BLaER1 (cell line): Measurements from ENCODE around the gene ZAR1L.
A peak's percentile ranks its signal among the peaks of the same experiment; 100 is the strongest.
"Not testable (repeated sequence)": the region's sequence is repeated elsewhere in the genome, so short reads cannot be mapped to it uniquely, and the experiment has no call there.

ENCODE experiments used
- H3K27ac ChIP-seq: shearing (Covaris generic); formaldehyde crosslinking; 2 replicates; pipeline ENCODE4 v1.8.1; 2022
- H3K27me3 ChIP-seq: shearing (Covaris generic); formaldehyde crosslinking; 2 replicates; pipeline ENCODE4 v1.8.1; 2022
- H3K36me3 ChIP-seq: shearing (Covaris generic); formaldehyde crosslinking; 2 replicates; pipeline ENCODE4 v1.8.1; 2022
- H3K4me1 ChIP-seq: shearing (Covaris generic); formaldehyde crosslinking; 2 replicates; pipeline ENCODE4 v1.8.1; 2022
- H3K4me2 ChIP-seq: shearing (Covaris generic); formaldehyde crosslinking; 2 replicates; pipeline ENCODE4 v1.8.1; 2022
- H3K4me3 ChIP-seq: shearing (Covaris generic); formaldehyde crosslinking; 2 replicates; pipeline ENCODE4 v1.8.1; 2022
- H3K9ac ChIP-seq: shearing (Covaris generic); formaldehyde crosslinking; 2 replicates; pipeline ENCODE4 v1.8.1; 2022
- H3K9me3 ChIP-seq: shearing (Covaris generic); formaldehyde crosslinking; 2 replicates; pipeline ENCODE4 v1.8.1; 2022
- H4K20me1 ChIP-seq: shearing (Covaris generic); formaldehyde crosslinking; 2 replicates; pipeline ENCODE4 v1.8.1; 2022
- Cebpa-rat ChIP-seq: shearing (Covaris generic); IDR thresholded peaks from 2 replicates; pipeline ENCODE4 v1.8.1; 2022

ZAR1L gene, protein sequence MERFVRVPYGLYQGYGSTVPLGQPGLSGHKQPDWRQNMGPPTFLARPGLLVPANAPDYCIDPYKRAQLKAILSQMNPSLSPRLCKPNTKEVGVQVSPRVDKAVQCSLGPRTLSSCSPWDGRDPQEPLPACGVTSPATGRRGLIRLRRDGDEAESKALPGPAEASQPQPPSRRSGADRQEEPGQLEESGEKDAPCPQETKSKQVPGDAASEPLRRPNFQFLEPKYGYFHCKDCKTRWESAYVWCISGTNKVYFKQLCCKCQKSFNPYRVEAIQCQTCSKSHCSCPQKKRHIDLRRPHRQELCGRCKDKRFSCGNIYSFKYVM

DNA sequence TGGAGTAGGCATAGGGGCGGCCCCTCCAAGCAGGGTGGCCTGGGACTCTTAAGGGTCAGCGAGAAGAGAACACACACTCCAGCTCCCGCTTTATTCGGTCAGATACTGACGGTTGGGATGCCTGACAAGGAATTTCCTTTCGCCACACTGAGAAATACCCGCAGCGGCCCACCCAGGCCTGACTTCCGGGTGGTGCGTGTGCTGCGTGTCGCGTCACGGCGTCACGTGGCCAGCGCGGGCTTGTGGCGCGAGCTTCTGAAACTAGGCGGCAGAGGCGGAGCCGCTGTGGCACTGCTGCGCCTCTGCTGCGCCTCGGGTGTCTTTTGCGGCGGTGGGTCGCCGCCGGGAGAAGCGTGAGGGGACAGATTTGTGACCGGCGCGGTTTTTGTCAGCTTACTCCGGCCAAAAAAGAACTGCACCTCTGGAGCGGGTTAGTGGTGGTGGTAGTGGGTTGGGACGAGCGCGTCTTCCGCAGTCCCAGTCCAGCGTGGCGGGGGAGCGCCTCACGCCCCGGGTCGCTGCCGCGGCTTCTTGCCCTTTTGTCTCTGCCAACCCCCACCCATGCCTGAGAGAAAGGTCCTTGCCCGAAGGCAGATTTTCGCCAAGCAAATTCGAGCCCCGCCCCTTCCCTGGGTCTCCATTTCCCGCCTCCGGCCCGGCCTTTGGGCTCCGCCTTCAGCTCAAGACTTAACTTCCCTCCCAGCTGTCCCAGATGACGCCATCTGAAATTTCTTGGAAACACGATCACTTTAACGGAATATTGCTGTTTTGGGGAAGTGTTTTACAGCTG lies at the start of gene ZAR1L, which contains the start of gene BRCA2:
Gene ZAR1L, minus strand, starts transcription at position 126 of the 790 bp plus-strand sequence. CDS start 3,438 bp downstream, outside the sequence.
Gene BRCA2, plus strand, starts transcription at position 271 of the 790 bp plus-strand sequence. CDS start 953 bp downstream, outside the sequence.
- Histone ChIP-seq H3K27ac (peak within 1 kb of the TSS; percentile 94), H3K27me3 (no peaks in the 10 kb centered on the region), H3K4me3 (peak within 1 kb of the TSS; percentile 81)

DNA sequence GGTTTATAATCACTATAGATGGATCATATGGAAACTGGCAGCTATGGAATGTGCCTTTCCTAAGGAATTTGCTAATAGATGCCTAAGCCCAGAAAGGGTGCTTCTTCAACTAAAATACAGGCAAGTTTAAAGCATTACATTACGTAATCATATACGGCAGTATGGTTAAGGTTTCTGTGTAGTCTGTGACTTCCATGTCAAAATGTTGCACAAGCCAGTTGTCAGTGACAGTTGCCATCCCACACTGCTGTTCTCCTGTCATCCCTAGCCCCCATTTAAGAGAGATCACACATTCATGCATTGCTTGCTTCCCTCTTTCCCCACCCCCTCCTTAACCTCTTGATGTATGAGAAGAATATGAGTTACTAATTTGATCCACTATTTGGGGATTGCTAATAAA lies 47.4 kb upstream of the ZAR1L start:
- Histone ChIP-seq H3K27me3 (no peaks in the 10 kb centered on the region), H3K9me3 (peaks cover 8% of the 10 kb centered on the region), H3K4me2 (no peak overlapping the region), H3K4me1 (peaks cover 20% of the 10 kb centered on the region), H3K4me3 (no peak overlapping the region), H3K9ac (no peak overlapping the region), H3K36me3 (peaks cover 47% of the 10 kb centered on the region), H3K27ac (no peak overlapping the region), H4K20me1 (no peaks in the 10 kb centered on the region)
- peak; percentile 48; the same call in 1 of the 2 replicates for TF ChIP-seq Cebpa-rat

More for the DNA sequence above, at the start of gene ZAR1L, which contains the start of gene BRCA2:
- H3K36me3 ChIP-seq = peaks cover 17% of the 10 kb centered on the region
- peaks cover 5% of the 10 kb centered on the region; the same call in 1 of the 2 replicates for H3K9me3 ChIP-seq
- peak within 1 kb of the TSS; percentile 88 for H3K9ac ChIP-seq
- H3K4me1 ChIP-seq = peaks cover 22% of the 10 kb centered on the region
- H4K20me1 ChIP-seq = no peaks in the 10 kb centered on the region
- peak within 1 kb of the TSS; percentile 91 for H3K4me2 ChIP-seq
- no peak for TF ChIP-seq Cebpa-rat

DNA sequence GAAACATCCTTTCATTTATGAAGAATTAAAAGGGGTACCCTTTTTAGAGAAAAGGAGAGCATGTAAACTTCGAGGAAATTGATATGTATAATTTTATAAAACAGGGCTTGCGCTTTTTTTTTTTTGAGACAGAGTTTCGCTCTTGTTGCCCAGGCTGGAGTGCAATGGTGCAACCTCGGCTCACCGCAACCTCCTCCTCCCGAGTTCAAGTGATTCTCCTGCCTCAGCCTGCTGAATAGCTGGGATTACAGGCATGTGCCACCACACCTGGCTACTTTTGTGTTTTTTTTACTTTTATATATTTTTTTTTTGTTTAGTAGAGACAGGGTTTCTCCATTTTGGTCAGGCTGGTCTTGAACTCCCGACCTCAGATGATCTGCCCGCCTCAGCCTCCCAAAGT lies 40.8 kb upstream of the ZAR1L start:
- not testable (repeated sequence) for H3K9ac ChIP-seq, H3K9me3 ChIP-seq, H4K20me1 ChIP-seq, H3K4me2 ChIP-seq, H3K4me1 ChIP-seq, H3K27ac ChIP-seq, H3K4me3 ChIP-seq, H3K27me3 ChIP-seq
- peaks cover 69% of the 10 kb centered on the region for H3K36me3 ChIP-seq

DNA sequence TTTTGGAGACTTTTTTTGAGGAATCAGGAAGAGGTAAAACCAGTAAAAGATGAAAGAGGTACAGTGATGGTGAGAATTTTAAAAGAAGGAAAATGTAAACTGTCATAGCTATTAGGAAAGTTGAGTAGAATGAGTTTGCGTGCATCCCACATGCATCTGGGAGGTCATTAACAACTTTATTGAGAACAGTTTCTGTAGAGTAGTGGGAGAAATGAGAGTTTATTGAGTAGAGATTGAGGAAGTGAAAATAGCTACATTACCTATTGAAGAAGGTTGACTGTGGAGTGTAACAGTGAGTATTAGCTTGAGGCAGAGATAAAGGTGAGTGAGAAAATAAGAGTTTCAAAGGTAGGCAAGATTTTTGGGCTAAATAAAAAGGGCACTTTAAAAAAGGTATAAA lies 38.9 kb upstream of the ZAR1L start:
- no peak overlapping the region for H3K4me2 ChIP-seq
- H3K27me3 ChIP-seq = no peaks in the 10 kb centered on the region
- no peak overlapping the region for H3K27ac ChIP-seq
- no peaks in the 10 kb centered on the region for H3K4me1 ChIP-seq
- no peaks in the 10 kb centered on the region for H4K20me1 ChIP-seq
- H3K36me3 ChIP-seq = peaks cover 79% of the 10 kb centered on the region
- no peak for TF ChIP-seq Cebpa-rat
- H3K9me3 ChIP-seq = 0 out of 2 replicates have a peak, but pooled peaks cover 6% of the 10 kb centered on the region
- no peak overlapping the region for H3K4me3 ChIP-seq
- H3K9ac ChIP-seq = no peak overlapping the region

DNA sequence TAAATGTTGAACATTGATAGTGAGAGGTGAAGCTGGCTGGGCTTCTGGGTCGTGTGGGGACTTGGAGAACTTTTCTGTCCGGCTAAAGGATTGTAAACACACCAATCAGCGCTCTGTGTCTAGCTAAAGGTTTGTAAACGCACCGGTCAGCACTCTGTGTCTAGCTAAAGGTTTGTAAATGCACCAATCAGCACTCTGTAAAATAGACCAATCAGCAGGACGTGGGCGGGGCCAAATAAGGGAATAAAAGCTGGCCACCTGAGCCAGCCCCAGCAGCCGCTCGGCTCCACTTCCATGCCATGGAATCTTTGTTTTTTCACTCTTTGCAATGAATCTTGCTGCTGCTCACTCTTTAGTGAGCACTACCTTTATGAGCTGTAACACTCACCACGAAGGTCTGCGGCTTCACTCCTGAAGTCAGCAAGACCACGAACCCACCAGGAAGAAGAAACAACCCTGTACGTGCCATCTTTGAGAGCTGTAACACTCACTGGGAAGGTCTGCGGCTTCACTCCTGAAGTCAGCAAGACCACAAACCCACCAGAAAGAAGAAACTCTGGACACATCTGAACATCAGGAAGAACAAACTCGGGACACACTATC lies 35.8 kb upstream of the ZAR1L start:
- not testable (repeated sequence) for H3K4me3 ChIP-seq, H3K9me3 ChIP-seq, H4K20me1 ChIP-seq, H3K4me1 ChIP-seq, H3K4me2 ChIP-seq, H3K27me3 ChIP-seq, H3K9ac ChIP-seq, H3K27ac ChIP-seq
- H3K36me3 ChIP-seq = peaks cover 70% of the 10 kb centered on the region

DNA sequence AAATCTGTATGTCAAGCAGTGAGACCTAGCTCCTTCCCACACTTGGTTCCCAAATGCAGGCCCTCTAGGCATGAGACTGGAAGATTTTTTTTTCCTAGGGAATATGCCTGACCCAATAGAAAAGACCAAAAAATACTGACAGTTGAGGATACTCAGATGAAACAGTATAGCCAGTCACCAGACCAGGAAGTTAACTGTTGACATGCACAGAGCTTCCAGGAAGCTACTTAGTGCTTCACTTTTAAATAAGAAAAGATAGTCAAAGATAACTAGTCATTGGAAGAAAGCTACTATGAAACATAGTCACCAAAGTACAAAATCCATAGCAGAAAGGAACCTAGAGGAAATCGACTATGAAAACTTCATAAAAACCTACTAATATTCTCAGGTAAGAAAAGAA lies 32.5 kb upstream of the ZAR1L start:
- H3K9ac ChIP-seq = no peak overlapping the region
- H3K4me1 ChIP-seq = no peaks in the 10 kb centered on the region
- H3K27me3 ChIP-seq = no peaks in the 10 kb centered on the region
- no peak overlapping the region for H3K27ac ChIP-seq
- TF ChIP-seq Cebpa-rat = no peak
- H3K36me3 ChIP-seq = peaks cover 45% of the 10 kb centered on the region
- H4K20me1 ChIP-seq = no peaks in the 10 kb centered on the region
- peaks cover 6% of the 10 kb centered on the region; the same call in 1 of the 2 replicates for H3K9me3 ChIP-seq
- H3K4me3 ChIP-seq = no peak overlapping the region
- H3K4me2 ChIP-seq = no peak overlapping the region

DNA sequence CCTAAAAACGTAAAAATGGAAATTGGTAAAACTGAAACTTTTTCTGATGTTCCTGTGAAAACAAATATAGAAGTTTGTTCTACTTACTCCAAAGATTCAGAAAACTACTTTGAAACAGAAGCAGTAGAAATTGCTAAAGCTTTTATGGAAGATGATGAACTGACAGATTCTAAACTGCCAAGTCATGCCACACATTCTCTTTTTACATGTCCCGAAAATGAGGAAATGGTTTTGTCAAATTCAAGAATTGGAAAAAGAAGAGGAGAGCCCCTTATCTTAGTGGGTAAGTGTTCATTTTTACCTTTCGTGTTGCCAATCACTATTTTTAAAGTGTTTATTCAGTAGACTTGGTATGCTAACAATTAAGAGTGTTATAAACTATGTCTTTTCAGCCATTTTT lies 25.8 kb upstream of the ZAR1L start:
- no peak overlapping the region for H3K4me2 ChIP-seq
- H3K36me3 ChIP-seq = peaks cover 32% of the 10 kb centered on the region
- H3K4me1 ChIP-seq = no peaks in the 10 kb centered on the region
- TF ChIP-seq Cebpa-rat = no peak
- no peak overlapping the region for H3K4me3 ChIP-seq
- H4K20me1 ChIP-seq = no peaks in the 10 kb centered on the region
- no peak overlapping the region for H3K27ac ChIP-seq
- H3K9ac ChIP-seq = no peak overlapping the region
- H3K9me3 ChIP-seq = peaks cover 15% of the 10 kb centered on the region
- H3K27me3 ChIP-seq = no peaks in the 10 kb centered on the region

DNA sequence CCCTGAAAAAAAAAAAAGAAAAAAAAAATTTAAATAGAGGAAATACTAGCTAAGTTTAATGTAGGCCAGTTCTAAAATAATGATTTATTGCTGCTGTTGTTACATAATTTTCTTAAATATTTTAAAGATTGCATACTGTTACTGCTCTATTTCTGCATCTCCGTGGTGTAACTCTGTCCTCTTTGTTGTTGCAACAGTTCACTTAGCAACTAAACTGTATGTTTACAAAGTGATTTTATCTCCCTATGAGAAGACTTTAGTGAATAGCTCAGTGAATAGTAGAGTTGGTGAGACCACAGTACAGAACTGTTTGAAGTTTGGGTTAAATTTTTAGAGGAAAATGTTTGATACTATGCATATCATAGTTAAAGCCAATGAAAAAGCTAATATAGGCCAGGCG lies 19.5 kb upstream of the ZAR1L start:
- Histone ChIP-seq H3K27ac (no peak overlapping the region), H4K20me1 (no peaks in the 10 kb centered on the region), H3K9me3 (peaks cover 10% of the 10 kb centered on the region; the same call in 1 of the 2 replicates), H3K4me2 (no peak overlapping the region), H3K36me3 (peaks cover 71% of the 10 kb centered on the region), H3K9ac (no peak overlapping the region), H3K27me3 (no peaks in the 10 kb centered on the region), H3K4me3 (no peak overlapping the region), H3K4me1 (no peaks in the 10 kb centered on the region)
- TF ChIP-seq Cebpa-rat = no peak

DNA sequence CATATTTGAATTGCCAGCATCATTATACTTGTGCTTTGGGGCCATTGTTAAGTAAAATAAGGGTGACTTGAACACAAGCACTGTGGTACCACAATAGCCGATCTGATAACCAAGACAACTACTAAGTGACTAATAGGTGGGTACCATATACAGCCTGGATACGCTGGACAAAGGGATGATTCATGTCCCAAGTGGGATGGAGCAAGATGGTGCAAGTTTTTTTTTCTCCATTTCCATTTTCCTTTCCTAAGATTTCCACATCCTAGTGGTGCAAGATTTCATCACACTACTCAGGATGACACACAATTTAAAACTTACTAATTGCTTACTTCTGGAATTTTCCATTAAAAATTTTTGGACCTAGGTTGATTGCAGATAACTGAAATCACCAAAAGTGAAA lies 15.3 kb upstream of the ZAR1L start:
- TF ChIP-seq Cebpa-rat = no peak
- no peak overlapping the region for H3K4me2 ChIP-seq
- H3K27ac ChIP-seq = no peak overlapping the region
- H3K27me3 ChIP-seq = no peaks in the 10 kb centered on the region
- peaks cover 68% of the 10 kb centered on the region for H3K36me3 ChIP-seq
- peaks cover 4% of the 10 kb centered on the region; the same call in 1 of the 2 replicates for H3K9me3 ChIP-seq
- no peak overlapping the region for H3K4me3 ChIP-seq
- no peaks in the 10 kb centered on the region for H4K20me1 ChIP-seq
- H3K4me1 ChIP-seq = no peaks in the 10 kb centered on the region
- no peak overlapping the region for H3K9ac ChIP-seq

DNA sequence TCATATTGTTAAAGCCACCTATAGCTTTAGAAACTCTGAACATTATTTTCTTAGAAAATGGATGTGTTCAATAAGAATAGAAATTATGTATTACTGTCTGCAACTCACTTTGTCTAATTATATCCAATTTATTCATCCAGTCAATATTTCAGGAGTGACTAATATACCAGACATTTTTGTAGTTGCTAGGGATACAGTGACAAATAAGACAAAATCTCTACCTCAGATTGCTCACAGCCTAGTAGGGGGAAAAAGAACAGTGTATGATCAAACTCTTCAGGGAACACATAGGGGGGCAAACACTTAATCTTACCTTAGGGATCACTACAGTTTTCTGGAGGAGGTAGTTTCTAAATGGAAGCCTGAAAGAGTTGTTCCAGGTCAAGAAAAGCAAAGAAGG lies 8.7 kb upstream of the ZAR1L start:
- Histone ChIP-seq H3K4me1 (no peaks in the 10 kb centered on the region), H3K27me3 (no peaks in the 10 kb centered on the region), H3K9me3 (peaks cover 8% of the 10 kb centered on the region; the same call in 1 of the 2 replicates), H3K36me3 (peaks cover 63% of the 10 kb centered on the region), H3K9ac (no peak overlapping the region), H3K27ac (no peak overlapping the region), H3K4me3 (no peak overlapping the region), H4K20me1 (no peaks in the 10 kb centered on the region), H3K4me2 (no peak overlapping the region)
- TF ChIP-seq Cebpa-rat = no peak
